Activated naive CD8-positive, alpha-beta T cell treated with anti-CD3 and anti-CD28 coated beads, Interleukin-2, amount 50 U/mL, for 16 hours (primary cell): ENCODE results near the gene NUP93.
"Not testable (repeated sequence)": the region's sequence is repeated elsewhere in the genome, so short reads cannot be mapped to it uniquely, and the experiment has no call there.

Experiments used
- DNase-seq: peaks from one replicate; pipeline ENCODE4 v3.0.0-alpha.2; 2020; ENCODE audit warnings: low read depth, low spot score

NUP93 gene

GRCh38 chr16:56776562-56776961, 46.6 kb downstream of the NUP93 start:
- DNase-seq = no peak

- no peak for DNase-seq
Observed at GRCh38 chr16:56777001-56777400, 47.1 kb downstream of the NUP93 start.

GRCh38 chr16:56777482-56777881, 47.6 kb downstream of the NUP93 start:
- no peak for DNase-seq

DNA sequence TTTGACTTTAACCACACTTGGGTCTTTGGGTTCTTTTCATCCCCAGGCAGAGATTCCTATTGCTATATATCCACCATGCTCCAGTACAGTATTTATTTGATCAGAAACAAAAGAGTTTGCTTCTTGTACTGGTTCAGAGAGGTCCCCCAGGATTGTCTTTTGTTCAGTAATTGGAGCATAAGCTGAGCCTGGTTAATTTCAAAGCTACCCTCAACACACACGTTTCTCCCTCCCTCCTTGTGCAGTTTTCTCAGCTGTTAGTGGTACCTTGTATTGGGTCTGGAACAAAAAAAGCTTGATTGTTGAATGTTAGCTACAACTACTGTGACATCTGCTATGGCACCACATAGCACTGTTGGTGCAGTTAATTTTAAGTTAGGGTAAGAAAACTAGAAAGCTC, 50.0 kb downstream of the NUP93 start:
- DNase-seq = no peak

GRCh38 chr16:56780646-56781045, 50.7 kb downstream of the NUP93 start:
- no peak for DNase-seq

- no peak for DNase-seq
Observed at GRCh38 chr16:56781528-56781961, 51.6 kb downstream of the NUP93 start.

DNA sequence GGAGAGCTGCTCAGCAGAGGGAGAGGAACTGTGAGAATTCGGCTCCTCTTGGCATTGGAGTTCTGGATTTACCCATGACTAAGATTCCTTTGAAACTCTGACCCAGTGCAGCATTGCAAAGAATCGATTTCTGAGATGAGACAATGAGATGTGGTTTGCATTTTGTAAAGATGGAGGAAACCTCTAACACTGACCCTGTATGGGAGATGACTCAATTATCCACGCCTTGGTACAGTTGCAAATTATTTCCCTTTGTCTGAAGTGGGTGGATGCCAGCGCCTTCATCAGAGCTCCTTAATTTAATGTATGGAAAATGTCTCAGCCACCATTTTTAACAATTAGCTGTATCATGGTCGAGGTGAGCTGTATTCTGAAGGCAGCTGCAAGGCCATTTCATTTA, 53.4 kb downstream of the NUP93 start:
- DNase-seq = no peak

DNA sequence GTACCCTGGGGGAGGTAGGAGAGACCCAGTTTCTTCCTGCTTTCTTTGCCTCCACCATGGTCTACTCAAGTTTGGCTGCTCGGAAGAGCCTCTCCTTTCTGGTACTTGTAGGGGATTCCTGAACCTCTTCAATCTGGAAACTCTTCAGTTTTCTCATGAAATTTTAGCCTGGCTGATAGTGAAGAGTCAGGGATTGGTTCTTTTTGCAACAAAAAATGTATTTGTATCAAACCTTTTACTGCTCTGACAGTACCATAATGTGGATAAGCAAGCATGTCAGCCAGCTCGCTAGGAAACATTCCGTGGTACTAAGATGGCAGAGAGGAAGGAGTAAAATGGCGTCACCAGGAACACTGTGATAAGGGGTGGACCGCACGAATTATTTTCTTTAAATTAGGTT, 55.4 kb downstream of the NUP93 start:
- no peak for DNase-seq

DNA sequence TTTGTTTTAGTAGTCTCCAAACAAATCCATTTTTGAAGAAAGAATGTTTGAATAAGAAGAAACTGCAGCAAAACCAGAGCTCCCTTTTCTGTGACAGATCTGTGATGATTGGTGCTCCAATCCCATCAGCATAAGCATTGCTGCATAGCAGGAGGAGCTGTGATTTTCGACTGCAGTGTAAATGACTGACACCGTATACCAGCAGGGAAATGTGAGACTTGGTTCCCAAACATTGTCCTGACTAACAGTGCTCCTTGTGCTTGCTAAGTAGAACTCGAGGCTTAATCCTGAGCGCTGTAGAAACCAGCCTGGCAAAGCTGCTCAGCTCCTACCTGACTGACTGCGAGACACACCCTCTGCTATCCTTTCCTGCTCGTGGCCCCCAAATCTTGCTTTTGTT, 57.2 kb downstream of the NUP93 start:
- DNase-seq = no peak

GRCh38 chr16:56788435-56788834, 58.5 kb downstream of the NUP93 start:
- DNase-seq = no peak

GRCh38 chr16:56789360-56789759, 59.4 kb downstream of the NUP93 start:
- DNase-seq = no peak

GRCh38 chr16:56792967-56793366, 63.0 kb downstream of the NUP93 start:
- DNase-seq = no peak

DNA sequence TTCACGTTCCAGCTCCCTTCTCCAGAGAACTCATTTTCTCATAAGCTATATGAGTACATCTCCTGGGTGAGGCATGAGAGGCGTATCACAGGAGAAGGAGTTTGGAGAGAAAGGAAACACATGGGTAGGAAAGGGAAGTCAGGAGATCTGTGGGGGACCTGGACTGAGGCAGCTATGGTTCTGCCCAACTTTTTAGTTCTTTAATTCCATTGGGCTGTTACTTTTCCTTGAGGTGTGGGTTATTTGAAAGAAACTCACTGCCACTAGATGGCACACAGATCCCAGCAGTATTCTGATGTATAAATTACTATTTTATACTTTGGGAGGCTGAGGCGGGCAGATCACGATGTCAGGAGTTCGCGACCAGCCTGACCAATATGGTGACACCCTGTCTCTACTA, 63.6 kb downstream of the NUP93 start:
- no peak for DNase-seq

DNA sequence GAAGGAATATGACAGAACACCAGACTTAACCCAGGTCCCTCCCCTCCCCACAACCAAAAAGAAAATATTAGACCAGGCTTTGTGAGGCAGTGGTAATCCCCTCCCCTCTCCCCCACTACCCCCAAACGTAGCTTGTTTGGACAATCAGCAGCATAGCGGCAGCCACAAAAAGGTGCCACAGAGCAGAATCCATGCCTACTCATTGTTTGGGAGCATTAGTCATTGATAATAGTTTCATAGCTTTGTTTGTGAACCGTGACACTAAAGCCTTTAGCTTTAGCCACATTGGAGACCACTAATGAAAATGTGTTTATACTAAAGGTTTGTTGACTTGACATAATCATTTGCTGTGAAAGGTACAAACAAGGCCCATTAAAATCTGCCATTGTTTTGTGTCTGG, 65.1 kb downstream of the NUP93 start:
- DNase-seq = no peak

GRCh38 chr16:56797038-56797437, 67.1 kb downstream of the NUP93 start:
- DNase-seq = not testable (repeated sequence)

- no peak for DNase-seq
Observed at GRCh38 chr16:56797861-56798260, 67.9 kb downstream of the NUP93 start.

DNA sequence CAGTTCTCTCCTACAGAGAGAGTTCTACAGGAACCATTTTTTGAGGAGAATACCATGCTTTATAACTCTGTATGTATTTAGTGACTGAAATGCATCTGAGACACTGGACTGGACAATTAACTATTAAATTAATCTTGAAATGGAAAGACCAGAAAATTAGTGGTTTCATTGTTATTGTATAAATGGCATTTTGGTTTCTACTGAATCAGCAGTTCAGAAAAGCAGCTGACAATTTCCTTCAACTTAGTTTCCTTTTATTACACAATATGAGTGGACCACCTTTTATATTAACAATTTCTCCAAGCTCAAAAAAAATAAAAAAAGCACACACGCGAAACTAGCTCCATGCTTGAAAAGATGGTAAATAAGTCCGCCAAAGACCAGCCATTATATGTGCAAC, 69.0 kb downstream of the NUP93 start:
- DNase-seq = no peak

- DNase-seq = no peak
Observed at GRCh38 chr16:56800355-56800754, 70.4 kb downstream of the NUP93 start.

DNA sequence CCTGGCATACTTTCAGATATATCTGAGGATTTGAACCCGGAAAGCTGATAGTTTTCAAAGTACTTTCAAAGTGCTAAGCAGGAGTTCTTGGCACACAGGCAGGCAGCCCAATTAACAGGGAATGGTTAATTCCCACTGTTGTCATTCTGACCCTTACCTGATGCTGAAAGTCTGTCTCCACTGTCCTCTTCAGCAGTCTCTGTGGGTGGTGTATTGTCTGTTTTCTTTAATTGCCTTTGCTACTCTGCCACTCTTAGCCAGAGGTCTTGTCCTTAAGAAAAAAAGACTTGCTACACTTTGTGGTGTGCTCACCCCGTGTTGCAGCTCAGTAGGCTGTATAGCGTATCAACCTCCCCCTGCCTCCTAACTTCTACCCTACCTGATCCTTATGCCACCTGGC, 71.8 kb downstream of the NUP93 start:
- DNase-seq = no peak

GRCh38 chr16:56807011-56807675, 77.2 kb downstream of the NUP93 start:
- no peak for DNase-seq

GRCh38 chr16:56807676-56808067, 77.7 kb downstream of the NUP93 start:
- not testable (repeated sequence) for DNase-seq

GRCh38 chr16:56810954-56811353, 81.0 kb downstream of the NUP93 start:
- no peak for DNase-seq

DNA sequence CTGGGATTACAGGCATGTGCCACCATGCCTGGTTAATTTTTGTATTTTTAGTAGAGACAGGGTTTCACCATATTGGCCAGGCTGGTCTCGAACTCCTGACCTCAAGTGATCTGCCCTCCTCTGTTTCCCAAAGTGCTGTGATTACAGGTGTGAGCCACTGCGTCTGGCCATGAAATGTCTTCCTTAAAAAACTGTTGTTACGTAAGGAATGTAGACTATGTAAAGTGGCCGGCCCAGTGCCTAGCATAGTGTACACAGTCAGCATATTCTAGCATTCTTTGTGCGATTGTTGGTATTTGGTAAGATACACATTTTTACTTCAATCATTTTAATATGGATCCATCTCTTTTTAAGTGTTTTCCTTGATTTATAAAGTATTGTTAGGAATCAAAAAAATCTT, 81.7 kb downstream of the NUP93 start:
- not testable (repeated sequence) for DNase-seq

DNA sequence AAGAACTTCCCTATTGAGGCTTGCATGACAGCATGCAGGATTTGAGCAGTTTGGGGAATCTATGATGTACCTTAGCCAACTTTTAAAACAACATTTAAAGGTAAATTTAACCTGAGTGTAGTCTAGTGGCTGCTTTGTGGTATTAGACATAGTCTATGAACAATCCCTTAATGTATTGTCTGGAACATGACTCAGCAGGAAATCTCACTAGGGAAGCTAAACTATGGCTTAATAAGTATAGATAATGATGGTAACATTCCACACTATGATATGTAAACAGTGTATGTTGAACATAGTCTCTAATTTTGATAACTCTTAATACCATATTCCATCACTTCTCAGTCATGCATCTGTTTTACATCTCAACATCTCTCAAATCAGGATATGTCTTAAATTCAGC, 83.0 kb downstream of the NUP93 start:
- no peak for DNase-seq
